ENCODE results near the gene AQP12B.

The AQP12B gene

DNA sequence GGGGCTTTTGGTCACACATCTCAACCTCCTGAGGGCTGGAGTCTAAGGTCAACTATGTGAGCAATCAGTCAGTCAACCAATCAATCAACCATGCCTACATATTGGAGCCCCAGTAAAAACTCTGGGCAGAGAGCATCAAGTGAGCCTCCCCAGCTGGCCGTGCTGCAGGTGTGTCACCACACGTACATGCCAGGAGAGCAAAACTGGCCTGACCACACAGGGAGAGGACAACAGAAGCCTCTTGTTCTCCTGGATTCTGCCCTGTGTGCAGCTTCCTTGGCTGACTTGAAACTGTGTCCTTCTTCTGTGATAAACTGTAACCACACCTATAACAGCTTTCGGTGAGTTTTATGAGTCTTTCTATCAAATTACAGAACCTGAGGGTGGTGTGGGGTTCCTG is 31.5 kb downstream of the AQP12B start:
- TF ChIP-seq, protein P1, sequence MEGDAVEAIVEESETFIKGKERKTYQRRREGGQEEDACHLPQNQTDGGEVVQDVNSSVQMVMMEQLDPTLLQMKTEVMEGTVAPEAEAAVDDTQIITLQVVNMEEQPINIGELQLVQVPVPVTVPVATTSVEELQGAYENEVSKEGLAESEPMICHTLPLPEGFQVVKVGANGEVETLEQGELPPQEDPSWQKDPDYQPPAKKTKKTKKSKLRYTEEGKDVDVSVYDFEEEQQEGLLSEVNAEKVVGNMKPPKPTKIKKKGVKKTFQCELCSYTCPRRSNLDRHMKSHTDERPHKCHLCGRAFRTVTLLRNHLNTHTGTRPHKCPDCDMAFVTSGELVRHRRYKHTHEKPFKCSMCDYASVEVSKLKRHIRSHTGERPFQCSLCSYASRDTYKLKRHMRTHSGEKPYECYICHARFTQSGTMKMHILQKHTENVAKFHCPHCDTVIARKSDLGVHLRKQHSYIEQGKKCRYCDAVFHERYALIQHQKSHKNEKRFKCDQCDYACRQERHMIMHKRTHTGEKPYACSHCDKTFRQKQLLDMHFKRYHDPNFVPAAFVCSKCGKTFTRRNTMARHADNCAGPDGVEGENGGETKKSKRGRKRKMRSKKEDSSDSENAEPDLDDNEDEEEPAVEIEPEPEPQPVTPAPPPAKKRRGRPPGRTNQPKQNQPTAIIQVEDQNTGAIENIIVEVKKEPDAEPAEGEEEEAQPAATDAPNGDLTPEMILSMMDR (IDR thresholded peaks at IDR 0.05; ENCODE audit: insufficient read depth, low read length, poor library complexity, severe bottlenecking), result no peak
- no peaks in the 10 kb centered on the region for H3K36me3 ChIP-seq (ENCODE audit: control insufficient read depth, insufficient read depth, low read length)
- H3K4me3 ChIP-seq (replicated peaks; ENCODE audit: low read depth, low read length), result no peak overlapping the region
- H3K27me3 ChIP-seq (replicated peaks; ENCODE audit: control insufficient read depth, insufficient read depth, low read length), result no peaks in the 10 kb centered on the region
- no peak for DNase-seq (ENCODE audit: extremely low read depth, insufficient read length)

DNA sequence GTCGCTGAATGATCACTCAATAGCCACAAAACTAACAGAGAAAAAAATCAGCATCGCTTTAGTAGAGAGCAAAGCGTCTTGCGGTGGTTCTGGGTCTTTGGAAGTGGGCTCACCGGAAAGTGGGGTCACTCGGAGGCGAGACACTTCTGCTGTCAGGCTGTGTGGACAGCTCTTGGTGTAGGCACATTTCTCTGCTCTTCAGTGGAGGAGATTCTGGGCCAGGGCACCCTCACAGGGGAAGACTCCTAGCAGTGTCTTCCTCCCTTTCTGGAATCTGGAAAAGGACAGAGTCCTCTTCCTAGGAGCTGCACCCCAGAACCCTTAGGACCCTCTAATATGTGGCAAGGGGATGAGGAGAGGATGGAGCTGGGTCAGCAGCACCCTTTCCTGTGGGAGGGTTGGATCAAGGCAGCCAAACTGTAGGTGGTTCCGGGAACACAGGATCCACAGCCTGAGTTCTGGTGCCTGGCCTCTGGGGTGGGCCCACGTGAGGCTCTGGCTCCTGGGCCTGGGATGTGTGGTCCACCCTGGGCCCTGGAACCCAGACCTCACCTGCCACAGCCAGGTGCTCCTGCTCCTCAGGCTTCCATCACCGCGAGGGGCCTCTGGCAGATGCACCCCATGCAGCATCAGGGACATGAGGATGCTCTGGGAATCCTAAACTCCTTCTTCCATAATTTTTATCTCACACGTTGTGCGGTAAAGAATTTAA is 32.3 kb downstream of the AQP12B start:
- Histone ChIP-seq H3K27me3 (replicated peaks; ENCODE audit: control insufficient read depth, insufficient read depth, low read length) (no peaks in the 10 kb centered on the region), H3K4me3 (replicated peaks; ENCODE audit: low read depth, low read length) (no peak overlapping the region), H3K36me3 (ENCODE audit: control insufficient read depth, insufficient read depth, low read length) (no peaks in the 10 kb centered on the region)
- TF ChIP-seq, protein P1 (IDR thresholded peaks at IDR 0.05; ENCODE audit: insufficient read depth, low read length, poor library complexity, severe bottlenecking), result no peak
- DNase-seq (ENCODE audit: extremely low read depth, insufficient read length), result no peak

DNA sequence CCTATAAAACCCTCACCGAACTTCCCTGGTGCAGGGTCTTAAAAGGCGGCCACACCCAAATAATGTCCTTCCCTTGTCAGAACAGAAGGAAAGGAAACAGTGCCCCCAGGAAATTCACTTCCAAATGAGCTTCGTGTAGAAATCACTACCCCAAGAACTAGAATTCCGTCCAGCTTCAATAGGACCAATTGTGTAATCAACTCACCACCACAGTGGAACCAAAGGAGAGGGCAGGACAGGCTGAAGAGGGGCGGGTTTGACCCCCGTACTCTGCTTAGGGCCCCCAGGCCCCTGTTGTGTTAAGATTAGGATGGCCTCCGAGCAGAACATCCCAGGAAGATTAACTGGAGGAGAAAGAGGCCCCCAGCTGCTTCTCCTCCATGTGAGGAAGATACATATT is 33.4 kb downstream of the AQP12B start:
- no peak for DNase-seq (ENCODE audit: extremely low read depth, insufficient read length)
- Histone ChIP-seq H3K36me3 (ENCODE audit: control insufficient read depth, insufficient read depth, low read length) (no peaks in the 10 kb centered on the region), H3K27me3 (replicated peaks; ENCODE audit: control insufficient read depth, insufficient read depth, low read length) (no peaks in the 10 kb centered on the region), H3K4me3 (replicated peaks; ENCODE audit: low read depth, low read length) (no peak overlapping the region)
- TF ChIP-seq, protein P1 (IDR thresholded peaks at IDR 0.05; ENCODE audit: insufficient read depth, low read length, poor library complexity, severe bottlenecking), result no peak

DNA sequence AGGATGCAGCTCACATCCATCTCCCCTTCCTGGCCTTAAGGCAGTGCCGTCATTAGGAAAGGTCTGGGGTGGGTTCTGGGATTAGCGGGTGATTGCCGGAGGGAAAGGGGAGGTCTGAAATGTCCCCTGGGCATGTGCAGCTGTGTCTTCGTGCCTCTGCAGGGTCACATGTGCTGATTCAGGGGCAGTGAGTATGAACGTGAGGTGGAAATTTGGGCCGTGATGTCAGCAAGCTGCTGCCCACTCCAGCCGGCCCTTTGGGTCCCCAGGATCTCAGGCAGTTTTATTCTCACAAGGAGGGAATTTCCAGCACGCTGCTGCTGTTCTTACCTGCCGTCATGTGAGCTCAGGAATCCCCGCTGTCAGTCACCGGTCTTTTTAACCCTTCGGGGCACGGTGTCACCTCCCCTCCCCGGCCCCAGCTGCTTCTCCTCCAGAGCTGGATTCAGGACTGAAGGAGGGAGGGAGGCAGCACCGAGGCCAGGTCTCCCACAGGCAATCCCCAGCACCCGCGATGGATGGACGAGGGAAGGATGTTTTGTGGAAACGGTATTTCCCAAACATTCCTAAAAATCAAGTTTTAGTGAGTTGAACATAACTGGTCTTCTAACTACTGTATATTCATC is 33.9 kb downstream of the AQP12B start:
- Histone ChIP-seq H3K36me3 (ENCODE audit: control insufficient read depth, insufficient read depth, low read length) (no peaks in the 10 kb centered on the region), H3K4me3 (replicated peaks; ENCODE audit: low read depth, low read length) (no peak overlapping the region), H3K27me3 (replicated peaks; ENCODE audit: control insufficient read depth, insufficient read depth, low read length) (no peaks in the 10 kb centered on the region)
- DNase-seq (ENCODE audit: extremely low read depth, insufficient read length), result no peak
- TF ChIP-seq, protein P1 (IDR thresholded peaks at IDR 0.05; ENCODE audit: insufficient read depth, low read length, poor library complexity, severe bottlenecking), result no peak

DNA sequence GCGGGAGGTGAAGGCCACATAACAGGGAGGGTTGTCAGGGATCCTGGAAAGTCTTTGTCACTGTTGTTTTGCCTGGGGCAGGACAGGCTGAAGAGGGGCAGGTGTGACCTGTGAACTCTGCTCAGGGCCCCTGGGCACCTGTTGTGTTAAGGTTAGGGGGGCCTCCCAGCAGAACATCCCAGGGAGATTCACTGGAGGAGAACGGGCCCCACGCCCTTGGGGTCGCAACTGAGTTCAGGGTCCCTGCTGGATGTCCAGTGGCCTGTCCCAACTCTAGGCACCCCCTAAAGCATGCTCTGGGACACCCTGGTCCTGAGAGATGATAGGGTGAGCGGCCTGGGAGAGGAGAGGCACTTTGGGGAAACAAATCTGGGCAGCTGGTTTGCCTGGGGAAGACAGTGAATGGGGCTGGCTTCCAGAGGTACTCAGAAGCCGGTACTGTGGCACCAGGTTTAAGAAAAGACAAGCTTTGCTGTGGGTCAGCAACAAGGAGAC is 34.5 kb downstream of the AQP12B start:
- no peak overlapping the region for H3K4me3 ChIP-seq (replicated peaks; ENCODE audit: low read depth, low read length)
- TF ChIP-seq, protein P1 (IDR thresholded peaks at IDR 0.05; ENCODE audit: insufficient read depth, low read length, poor library complexity, severe bottlenecking), result no peak
- no peaks in the 10 kb centered on the region for H3K36me3 ChIP-seq (ENCODE audit: control insufficient read depth, insufficient read depth, low read length)
- no peaks in the 10 kb centered on the region for H3K27me3 ChIP-seq (replicated peaks; ENCODE audit: control insufficient read depth, insufficient read depth, low read length)
- no peak for DNase-seq (ENCODE audit: extremely low read depth, insufficient read length)

Data from GM06990 (cell line).